ENCODE results near the gene NDUFV1.
"Not testable (repeated sequence)": the region's sequence is repeated elsewhere in the genome, so short reads cannot be mapped to it uniquely, and the experiment has no call there.

The NDUFV1 gene

GRCh38 chr11:67657300-67657699 is 50.6 kb downstream of the NDUFV1 start:
- no peak for DNase-seq (ENCODE audit: low spot score)

- not testable (repeated sequence) for DNase-seq (ENCODE audit: low spot score)
Observed at GRCh38 chr11:67659651-67660165, 53.0 kb downstream of the NDUFV1 start.

GRCh38 chr11:67660752-67661151 is 54.0 kb downstream of the NDUFV1 start:
- DNase-seq (ENCODE audit: low spot score): not testable (repeated sequence)

Measured in iPS-NIHi11 (cell line).